B cell (primary cell): ENCODE measurements around the gene AKAP6.

ENCODE experiments used
- EZH2 ChIP-seq: IDR thresholded peaks from 2 replicates; pipeline ENCODE4 v1.6.1; 2012; ENCODE audit warnings: borderline replicate concordance, low read depth, mild to moderate bottlenecking, moderate library complexity, low read length; ENCODE audit not compliant: insufficient read depth, poor library complexity, severe bottlenecking
- TF ChIP-seq, protein P1 (sequence below): fragments of 200-600 bp; IDR thresholded peaks from one replicate; pipeline ENCODE4 v1.8.0; 2022; ENCODE audit warnings: antibody characterized with exemption, mild to moderate bottlenecking

GRCh38 chr14:32477396-32477795 is 148.3 kb downstream of the AKAP6 start:
- TF ChIP-seq, protein P1, sequence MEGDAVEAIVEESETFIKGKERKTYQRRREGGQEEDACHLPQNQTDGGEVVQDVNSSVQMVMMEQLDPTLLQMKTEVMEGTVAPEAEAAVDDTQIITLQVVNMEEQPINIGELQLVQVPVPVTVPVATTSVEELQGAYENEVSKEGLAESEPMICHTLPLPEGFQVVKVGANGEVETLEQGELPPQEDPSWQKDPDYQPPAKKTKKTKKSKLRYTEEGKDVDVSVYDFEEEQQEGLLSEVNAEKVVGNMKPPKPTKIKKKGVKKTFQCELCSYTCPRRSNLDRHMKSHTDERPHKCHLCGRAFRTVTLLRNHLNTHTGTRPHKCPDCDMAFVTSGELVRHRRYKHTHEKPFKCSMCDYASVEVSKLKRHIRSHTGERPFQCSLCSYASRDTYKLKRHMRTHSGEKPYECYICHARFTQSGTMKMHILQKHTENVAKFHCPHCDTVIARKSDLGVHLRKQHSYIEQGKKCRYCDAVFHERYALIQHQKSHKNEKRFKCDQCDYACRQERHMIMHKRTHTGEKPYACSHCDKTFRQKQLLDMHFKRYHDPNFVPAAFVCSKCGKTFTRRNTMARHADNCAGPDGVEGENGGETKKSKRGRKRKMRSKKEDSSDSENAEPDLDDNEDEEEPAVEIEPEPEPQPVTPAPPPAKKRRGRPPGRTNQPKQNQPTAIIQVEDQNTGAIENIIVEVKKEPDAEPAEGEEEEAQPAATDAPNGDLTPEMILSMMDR, result no peak
- no peak for TF ChIP-seq EZH2
